UCSD-AML1 (cell line): ENCODE measurements around the gene MAFG.
"Not testable (repeated sequence)": the region's sequence is repeated elsewhere in the genome, so short reads cannot be mapped to it uniquely, and the experiment has no call there.

Experiments used
- DNase-seq: peaks from one replicate; lab custom pipeline; 2025; ENCODE audit not compliant: unreplicated experiment; lab: John Stamatoyannopoulos, UW

Gene MAFG

DNA sequence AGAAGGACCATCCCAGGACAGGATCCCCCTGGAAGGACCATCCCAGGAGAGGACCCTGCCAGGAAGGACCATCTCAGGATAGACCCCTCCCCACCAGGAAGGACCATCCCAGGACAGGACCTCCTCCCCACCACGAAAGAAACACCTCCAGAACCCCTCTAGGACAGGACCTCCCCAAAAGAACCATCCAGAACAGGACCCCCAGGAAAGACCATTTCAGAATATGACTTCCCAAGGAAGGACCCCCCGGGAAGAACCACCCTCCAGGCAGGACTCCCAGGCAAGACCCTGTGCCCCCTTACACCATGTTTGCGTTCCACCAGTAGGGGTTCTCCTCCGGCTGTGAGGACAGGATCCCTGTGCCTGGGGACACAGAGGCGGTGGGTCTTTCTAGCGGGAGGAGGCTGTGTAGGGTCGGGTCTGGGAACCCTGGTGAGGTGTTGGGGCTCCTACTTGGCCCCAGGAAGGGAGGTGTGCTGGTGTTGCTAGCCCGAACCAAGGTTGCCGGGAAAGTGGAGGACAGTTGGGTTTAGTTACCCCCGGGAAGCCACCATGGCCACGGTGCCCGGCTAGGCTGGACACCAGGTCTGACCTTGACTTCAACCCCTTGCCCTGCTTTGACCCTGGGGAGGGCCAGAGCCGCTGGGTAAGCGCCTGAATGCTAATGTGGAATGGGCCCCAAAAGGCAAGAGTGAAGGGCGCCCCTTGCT, 31.3 kb upstream of the MAFG start:
- no peak for DNase-seq

DNA sequence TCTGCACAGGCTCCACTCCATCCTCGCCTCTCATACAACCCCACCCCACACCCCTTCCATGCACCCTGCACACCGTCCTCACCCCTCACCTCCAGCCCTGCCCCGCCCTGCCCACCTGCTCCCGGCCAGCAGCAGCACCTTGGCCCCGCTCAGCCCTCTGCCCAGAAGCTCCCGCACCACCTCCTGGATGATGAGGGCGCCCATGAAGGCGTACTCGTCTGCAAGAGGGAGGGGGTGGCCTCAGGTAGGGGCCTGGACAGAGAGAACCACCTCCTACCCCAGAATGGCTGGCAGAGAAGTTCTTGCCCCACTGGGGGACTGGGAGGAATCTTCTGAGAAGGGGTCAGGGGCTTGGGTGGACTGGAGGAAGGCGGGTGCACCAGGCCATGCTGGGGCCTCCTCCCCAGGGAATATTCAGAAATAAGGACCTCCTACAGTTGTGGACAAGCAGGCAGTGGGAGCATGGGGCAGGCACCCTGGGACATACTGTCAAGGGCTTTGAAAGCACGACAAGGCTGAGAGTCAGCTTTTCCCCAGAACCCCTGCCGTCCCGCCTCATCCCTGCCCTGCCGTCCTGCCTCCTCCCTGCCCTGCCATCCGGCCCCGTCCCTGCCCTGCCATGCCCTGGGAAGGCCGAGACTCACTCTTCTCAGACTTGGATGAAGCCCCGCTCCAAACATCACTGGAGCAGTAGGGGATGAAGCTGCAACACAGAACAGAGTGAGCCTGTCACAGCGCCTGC, 30.3 kb upstream of the MAFG start:
- DNase-seq = no peak

DNA sequence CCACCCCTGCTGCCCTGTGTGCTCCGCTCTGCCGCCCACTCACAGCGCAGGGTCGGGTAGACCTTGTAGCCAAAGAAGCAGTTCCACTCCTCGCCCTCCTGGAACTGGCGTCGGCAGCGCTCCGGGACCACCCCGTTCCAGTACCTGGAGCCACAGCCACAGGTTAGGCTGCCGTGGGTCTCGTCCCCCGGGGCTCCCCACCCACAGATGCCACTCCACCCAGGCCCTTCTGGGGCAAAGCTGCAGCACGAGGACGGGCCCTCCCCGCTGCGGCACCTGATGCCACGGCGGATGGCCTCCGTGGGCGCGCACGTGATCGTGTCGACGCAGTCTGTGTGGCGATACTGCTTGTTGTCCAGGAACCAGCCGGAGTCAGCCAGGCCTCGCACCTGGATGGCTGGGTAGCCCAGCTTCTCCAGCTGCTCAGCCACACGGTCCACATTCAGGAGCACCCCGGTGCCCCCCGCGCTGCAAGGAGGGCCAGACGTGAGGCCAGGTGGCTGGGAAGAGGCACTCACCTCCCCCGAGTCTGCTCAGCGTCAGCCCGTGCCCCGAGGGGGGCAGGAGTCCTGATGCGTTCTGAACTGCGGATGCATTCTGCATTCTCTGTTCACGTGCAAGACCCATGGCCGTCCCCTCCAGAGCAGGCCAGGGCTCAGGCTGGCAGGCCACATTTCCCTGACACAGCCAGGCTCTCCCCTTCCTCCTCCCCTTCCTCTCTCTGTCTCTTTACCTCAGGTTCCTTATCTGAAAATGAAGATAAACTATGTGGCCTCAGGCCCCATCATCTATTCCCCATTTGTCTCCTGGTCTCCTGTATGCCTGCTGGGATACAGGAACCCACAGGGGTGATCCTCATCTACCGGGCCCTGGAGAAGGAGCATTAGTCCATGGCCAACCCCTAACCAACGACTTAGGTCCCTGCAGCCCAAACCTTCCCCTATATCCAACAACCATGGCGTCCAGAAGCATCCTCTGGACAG, 29.4 kb upstream of the MAFG start:
- no peak for DNase-seq

DNA sequence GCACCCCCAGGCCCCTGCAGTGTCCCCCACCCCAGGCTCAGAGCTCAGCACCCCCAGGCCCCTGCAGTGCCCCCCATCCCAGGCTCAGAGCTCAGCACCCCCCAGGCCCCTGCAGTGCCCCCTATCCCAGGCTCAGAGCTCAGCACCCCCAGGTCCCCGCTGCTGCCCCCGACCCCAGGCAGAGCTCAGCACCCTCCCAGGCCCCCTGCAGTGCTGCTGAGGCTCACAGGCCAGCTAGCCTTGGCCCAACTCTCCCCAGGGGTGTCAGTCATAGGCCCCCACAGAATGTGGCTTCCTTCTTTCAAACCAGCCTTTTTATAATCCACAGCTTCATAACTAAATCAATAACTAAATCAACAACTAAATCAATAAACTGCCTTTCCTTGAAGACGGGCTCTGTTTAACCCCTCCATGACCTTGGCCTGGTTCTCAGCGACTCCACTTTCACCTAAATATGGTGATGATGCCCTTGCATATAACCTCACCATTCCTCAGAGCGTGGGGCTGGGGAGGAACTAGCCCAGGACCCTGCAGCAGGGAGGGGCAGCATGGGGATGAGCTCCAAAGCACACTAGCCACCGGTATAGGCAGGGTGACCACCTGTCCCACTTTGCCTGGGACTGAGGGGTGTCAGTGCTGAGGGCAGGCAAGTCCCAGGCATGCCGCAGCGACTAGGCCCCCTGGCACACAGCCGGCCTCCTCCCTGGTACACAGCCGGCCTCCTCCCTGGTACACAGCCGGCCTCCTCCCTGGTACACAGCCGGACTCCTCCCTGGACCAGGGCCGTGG, 28.4 kb upstream of the MAFG start:
- DNase-seq = no peak

DNA sequence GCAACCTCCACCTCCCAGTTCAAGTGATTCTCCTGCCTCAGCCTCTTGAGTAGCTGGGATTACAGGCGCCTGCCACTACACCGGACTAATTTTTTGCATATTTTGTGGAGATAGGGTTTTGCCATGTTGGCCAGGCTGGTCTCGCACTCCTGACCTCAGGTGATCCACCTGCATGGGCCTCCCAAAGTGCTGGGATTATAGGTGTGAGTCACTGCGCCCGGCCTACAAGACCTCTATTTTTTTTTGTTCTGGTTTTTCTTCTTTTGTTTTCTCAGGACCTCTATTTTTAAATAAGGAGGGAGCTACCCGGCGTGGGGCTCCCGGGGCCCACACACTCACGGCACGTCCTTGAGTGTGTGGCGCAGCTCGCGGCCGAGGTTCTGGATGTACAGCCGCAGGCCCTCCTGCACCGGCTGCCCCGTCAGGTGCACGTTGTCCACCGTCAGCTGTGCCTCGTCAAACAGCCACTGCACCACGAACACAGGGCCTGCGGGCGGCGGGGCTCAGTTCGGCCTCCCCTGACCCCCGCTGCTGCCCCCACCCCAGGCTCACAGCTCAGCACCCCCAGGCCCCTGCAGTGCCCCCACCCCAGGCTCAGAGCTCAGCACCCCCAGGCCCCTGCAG, 27.6 kb upstream of the MAFG start:
- DNase-seq = no peak

DNA sequence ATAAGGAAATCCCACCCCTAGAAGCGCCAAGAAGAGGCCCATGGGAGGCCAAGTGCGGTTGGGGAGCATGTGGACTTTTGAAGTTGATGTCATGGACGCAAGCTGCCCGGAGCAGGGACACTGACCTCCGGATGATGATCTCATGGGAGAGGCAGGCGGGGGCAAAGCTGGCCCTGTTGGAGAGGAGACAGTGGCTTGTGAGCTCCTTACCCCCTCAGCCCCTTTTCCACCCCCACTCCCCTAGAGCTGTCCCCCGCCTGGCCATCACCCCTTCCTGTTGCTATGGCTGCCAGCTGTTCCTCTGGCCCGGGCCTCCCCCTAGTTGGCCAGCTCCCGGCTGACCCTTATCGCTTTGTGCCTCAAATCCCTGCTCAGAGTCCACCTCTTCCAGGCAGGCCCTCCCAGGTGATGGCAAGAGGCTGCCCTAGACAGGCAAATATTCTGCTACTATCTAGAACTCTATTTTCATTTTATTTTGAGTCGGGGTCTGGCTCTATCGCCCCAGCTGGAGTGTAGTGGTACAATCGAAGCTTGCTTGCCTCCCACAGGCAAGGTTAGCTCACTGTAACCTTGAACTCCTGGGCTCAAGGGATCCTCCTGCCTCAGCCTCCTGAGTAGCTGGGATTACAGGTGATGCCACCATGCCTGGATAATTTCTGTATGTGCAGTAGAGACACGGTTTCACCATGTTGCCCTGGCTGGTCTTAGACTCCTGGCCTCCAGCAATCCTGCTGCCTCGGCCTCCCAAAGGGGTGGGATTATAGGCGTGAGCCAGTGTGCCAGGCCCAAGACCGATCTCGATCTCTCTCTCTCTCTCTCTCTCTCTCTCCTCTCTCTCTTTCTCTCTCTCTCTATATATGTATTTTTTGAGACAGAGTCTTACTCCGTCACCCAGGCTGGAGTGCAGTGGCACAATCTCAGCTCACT, 26.9 kb upstream of the MAFG start:
- no peak for DNase-seq

DNA sequence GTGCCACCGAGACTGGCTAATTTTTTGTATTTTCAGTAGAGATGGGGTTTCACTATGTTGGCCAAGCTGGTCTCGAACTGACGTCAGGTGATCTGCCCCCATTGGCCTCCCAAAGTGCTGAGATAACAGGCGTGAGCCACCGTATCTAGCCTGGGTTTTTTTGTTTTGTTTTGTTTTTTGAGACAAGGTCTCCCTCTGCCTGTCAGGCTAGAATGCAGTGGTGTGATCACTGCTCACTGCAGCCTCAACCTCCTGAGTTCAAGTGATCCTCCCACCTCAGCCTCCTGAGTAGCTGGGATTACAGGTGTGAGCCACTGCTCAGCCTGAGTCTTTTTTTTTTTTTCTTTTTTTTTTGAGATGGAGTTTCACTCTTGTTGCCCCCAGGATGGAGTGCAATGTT, 25.9 kb upstream of the MAFG start:
- not testable (repeated sequence) for DNase-seq

DNA sequence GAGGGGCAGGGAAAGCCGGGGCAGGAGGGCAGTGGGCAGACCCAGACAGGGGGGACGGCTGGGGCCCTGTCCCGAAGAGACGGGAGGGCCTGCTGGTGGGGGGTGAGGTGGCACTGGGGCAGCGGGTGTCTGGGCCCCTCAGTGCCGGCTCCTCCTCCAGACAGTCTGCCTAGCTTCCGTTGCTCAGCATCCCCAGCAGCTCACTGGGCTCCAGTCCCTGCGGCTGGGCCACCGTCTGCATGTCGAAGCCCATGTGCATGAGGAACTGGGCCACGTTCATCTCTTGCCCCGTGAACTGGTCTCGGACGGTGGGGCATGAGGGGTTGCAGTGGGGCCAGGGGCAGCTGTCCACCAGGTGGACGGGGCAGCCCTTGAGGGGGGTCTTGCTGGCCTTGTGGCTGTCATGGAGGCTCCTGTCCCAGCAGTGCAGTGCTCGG, 25.3 kb upstream of the MAFG start:
- DNase-seq = no peak

DNA sequence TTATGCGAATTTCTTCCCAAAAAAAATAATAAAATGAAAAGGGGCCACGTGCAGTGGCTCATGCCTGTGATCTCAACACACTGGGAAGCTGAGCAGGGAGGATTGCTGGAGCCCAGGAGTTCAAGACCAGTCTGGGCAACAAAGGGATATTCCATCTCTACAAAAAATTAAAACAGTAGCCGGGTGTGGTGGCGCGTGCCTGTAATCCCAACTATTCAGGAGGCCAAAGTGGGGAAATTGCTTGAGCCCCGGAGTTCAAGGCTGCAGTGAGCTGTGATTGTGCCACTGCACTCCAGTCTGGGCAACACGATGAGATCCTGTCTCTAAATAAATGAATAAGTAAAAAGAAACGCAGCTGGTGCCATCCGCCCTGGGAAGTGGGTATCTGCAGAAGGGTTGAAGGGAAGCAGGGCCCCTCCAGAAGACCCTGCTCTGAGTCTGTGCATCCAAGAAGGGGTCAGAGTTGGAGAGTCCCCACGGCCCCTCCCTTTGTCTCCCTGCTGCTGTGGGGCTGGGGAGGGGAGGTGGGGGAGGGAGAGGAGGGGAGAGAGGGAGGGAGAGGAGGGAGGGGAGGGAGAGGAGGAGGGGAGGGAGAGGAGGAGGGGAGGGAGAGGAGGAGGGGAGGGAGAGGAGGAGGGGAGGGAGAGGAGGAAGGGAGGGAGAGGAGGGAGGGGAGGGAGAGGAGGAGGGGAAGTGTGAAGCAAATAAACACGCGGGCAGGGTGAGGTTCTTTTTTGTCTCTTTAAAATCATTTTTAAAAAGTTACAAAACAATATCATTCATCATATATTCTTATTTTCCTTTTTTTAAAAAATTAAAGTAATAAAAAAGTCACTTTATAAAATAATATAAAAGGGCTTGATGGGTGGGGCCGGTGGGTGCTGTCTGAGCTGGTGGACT, 24.5 kb upstream of the MAFG start:
- no peak for DNase-seq

DNA sequence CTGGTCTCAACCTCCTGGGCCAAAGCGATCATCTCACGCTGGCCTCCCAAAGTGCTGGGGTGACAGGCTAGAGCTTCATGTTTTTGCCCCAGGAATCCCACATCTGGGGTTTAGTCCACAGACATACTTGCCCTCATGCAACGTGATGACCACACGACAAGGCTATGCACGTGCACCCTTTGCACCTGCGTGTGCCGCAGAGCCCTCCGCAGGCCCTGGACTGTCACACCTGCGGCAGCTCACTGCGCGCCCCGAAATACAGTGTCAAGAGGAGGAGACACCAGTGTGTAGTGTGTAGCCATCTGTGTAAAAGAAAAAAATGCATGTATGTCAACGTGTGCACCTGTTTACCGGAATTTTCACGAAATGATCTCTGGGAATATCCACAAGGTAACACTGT, 23.0 kb upstream of the MAFG start:
- DNase-seq = no peak

DNA sequence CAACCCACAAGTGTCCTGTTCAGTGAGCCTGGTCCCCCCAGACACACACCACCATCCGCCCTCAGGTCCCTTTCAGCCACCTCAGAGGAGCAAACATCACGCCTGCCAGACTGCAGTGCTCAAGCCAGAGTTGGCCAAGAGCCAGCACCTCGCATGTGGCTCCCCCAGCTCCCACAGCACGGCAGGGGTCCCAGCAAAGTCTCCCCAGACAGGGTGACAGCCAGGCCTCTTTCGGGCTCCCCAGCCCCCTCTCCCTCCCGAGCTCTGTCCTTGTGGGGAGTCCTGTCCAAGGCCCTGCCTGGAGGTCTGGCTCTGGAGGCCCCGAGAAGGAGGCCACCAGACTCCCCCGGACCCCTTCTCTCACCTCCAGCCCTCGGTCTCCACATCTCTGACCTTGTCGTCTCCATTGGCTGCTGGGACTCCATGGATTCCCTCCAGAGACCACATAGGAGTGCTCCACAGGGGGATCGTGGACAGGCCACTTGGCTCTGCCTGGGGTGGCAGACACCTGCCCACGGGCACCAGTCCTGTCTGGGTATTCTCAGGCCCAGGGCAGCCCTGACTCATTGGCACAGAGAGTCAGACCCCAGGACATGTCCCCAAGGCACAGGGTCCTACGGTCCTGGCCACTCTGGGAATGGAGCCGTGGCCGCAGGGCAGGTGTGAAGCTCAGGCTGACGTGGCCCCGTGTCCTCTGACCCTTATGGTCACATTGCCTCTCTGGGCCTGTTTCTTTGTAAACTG, 21.3 kb upstream of the MAFG start:
- no peak for DNase-seq

DNA sequence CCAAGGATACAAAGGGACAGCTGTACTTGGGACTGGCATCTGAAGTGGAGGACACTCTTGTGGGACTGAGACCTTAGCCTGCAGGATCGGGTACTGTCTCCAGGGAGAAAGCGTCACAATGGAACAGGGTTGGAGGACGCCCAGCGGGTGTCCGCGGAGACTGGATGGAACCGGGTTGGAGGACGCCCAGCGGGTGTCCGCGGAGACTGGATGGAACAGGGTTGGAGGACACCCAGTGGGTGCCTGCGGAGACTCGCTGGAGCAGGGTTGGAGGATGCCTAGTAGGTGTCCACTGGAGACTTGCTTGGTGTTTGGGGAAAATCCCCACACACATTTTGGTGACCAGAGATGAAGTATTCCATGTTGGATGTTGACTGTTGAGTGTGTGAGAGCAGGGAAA, 19.7 kb upstream of the MAFG start, which contains the start of gene MYADML2:
MYADML2 (minus strand) TSS at position 45 of the 400 bp plus-strand sequence. CDS start 5,492 bp downstream, outside the sequence.
- DNase-seq = no peak

DNA sequence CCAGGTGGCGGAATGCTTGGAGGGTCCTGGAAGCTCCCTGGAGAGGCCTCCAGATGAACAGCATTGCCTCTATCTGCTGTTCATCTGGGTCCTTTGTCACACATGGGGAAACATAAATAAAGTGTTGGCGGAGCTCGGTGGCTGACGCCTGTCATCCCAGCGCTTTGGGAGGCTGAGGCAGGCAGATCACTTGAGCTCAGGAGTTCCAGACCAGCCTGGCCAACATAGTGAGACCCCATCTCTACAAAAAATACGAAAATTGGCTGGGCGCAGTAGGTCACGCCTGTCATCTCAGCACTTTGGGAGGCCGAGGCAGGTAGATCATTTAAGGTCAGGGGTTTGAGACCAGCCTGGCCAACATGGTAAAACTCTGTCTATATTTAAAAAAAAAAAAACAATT, 17.3 kb upstream of the MAFG start:
- DNase-seq = no peak

DNA sequence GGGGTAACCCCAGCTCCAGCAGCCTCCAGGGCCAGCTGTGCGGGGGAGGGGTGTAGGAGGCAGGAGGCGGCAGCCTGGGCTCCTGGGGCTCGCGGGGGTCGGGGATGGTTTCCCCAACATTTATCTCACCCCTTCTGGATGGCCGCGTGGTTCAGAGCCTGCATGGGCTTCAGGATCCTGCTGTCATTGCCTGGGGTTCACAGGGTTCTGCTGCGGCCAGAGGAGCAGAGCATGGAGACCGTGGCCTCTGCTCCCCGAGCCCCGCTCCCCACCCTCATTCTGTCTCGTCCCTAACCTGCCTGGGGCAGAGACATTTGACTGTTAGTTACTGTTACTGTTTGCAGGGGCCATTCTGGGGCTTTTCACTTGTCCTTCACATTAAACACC, 14.6 kb upstream of the MAFG start:
- no peak for DNase-seq

DNA sequence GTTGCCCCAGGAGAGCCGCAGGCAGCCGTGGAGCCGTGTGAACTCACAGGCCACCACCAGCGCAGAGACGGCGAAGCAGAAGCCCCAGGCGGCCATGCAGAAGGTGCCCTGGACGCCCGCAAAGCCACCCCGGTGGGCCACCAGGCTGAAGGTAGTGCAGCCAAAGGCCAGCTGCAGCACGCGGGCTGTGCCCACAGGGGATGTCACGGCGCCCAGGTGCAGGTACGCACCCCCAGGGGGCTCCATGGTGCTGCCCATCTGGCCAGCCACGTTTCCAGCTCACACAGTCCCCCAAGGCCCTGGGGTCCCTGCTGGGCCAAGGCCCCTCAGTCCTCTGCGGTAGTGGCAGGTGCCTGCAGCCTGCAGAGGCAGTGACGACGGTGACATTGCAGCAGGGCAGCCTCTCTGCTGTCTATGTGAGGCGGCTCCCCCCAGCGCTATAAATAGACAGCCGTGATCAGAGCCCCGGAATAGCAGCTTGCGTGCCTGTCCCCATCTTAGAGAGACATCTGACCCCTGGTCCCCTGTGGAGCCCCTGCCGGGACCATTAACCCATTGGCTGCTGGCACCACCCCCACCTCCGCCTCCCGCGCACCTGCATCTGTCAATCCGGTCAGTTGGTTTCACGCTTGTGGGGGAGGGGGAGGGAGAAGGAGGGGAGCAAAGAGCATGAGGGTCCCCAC, 14.1 kb upstream of the MAFG start:
- DNase-seq = no peak

DNA sequence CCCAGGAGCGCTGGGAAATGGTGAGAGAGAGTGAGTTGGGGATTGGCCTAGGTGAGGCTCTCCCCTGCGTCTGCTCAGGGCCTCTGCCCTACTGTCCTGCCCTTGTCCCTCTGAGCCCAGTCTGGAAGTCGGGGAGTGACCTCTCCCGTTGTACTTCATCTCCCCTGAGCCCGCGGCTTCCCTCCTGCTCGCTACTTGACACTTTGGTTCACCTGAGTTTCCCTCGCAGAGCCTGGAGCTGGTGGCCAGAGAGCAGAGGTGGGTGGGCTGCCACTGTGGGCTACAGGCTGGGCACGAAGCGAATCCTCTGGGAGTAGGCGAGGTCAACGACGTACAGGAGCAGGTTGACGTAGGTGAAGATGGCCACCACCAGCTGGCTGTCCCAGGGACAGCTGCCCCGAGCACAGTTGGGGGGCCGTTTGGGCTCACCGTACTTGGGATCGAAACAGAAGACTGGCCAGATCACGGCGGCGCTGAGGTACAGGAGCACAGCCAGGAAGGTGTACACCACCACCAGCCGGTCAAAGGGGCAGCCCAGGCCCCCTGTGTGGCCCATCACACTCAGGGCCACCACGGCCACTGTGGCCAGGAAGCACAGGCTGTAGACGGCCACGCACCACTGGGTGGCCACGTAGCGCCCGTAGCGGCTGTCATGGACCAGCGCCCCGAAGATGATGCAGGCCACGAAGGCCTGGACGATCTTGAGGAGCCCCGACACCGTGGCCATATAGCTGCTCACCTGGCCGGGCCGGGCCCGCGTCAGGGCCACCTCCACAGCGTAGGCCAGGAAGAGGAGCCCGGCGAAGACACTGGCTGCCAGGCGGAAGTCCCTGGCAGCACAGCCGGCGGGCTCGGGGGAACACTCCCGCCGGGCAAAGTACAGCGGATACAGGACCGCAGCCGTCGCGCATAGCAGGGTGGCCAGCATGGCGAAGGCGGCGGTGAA, 13.3 kb upstream of the MAFG start:
- DNase-seq = no peak
